Upper lobe of right lung (tissue), 1 donor: Measurements from ENCODE around the gene CNDP1. TPM values are rescaled to one million over a fixed set of nuclear protein-coding genes. Genes with fewer than 3 reads are reported as not detected.

Source experiments
- ATAC-seq: fragments of 200-7000 bp; cut with Tn5 transposase; one replicate; pipeline ENCODE4 v1.9.1; 2020; ENCODE audit warnings: mild to moderate bottlenecking, moderate library complexity
- DNase-seq: peaks from one replicate; pipeline ENCODE4 v3.0.0-alpha.2; 2020
- H3K27ac ChIP-seq: fragments of 200-600 bp; one replicate; pipeline ENCODE4 v1.8.0; 2022
- H3K27me3 ChIP-seq: fragments of 200-600 bp; one replicate; pipeline ENCODE4 v1.8.0; 2022; ENCODE audit warnings: mild to moderate bottlenecking
- H3K36me3 ChIP-seq: fragments of 200-600 bp; one replicate; pipeline ENCODE4 v1.8.0; 2022
- H3K4me1 ChIP-seq: fragments of 200-600 bp; one replicate; pipeline ENCODE4 v1.8.0; 2022
- H3K4me3 ChIP-seq: fragments of 200-600 bp; one replicate; pipeline ENCODE4 v1.8.0; 2022; ENCODE audit warnings: mild to moderate bottlenecking
- H3K9me3 ChIP-seq: fragments of 200-600 bp; one replicate; pipeline ENCODE4 v1.8.0; 2022
- intact Hi-C: fragments of 100-400 bp; cut with DNase I; formaldehyde crosslinking; loops from one replicate; pipeline ENCODE4 v1.11.0; 2022
- total RNA-seq: library from RNA; stranded (reverse); fragmentation: NEBNext Ultra II Directional; extraction: Animal tissue kit (Norgen Biotek cat#: 25700); gene quantifications from one replicate; pipeline ENCODE4 v1.2.1, GENCODE V29; 2021
- TF ChIP-seq, protein P1 (sequence below): fragments of 200-600 bp; IDR thresholded peaks from one replicate; pipeline ENCODE4 v1.8.0; 2022; ENCODE audit warnings: antibody characterized with exemption
- donor health status: DM: no; HTN: yes; CAD: no; lungs with severe emphysema.

The CNDP1 gene
- total RNA-seq, 1 donor from 2014 or later = not detected

DNA sequence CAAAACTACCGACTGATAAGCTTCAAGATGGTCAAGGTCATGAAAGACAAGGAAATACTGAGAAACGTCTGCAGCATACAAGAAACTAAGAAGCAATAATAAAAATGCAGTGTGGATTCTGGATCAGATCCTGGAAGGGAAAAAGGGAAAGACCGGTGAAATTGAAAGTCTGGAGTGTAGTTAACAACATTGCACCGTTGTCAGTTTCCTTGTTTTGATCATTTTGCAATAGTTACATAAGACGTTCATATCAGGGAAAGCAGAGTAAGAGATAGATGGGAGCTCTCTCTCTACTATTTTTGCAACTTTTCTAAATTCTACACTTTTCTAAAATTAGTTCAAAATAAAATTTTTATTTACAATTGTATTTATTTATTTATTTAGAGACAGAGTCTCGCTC lies 48.3 kb downstream of the CNDP1 start:
- no peak for ATAC-seq
- Histone ChIP-seq H3K4me1 (no peaks in the 10 kb centered on the region), H3K36me3 (no peaks in the 10 kb centered on the region), H3K4me3 (no peak overlapping the region), H3K27ac (no peak overlapping the region), H3K9me3 (no peaks in the 10 kb centered on the region), H3K27me3 (peaks cover 12% of the 10 kb centered on the region)
- intact Hi-C loops = no loop called here
- TF ChIP-seq, protein P1, sequence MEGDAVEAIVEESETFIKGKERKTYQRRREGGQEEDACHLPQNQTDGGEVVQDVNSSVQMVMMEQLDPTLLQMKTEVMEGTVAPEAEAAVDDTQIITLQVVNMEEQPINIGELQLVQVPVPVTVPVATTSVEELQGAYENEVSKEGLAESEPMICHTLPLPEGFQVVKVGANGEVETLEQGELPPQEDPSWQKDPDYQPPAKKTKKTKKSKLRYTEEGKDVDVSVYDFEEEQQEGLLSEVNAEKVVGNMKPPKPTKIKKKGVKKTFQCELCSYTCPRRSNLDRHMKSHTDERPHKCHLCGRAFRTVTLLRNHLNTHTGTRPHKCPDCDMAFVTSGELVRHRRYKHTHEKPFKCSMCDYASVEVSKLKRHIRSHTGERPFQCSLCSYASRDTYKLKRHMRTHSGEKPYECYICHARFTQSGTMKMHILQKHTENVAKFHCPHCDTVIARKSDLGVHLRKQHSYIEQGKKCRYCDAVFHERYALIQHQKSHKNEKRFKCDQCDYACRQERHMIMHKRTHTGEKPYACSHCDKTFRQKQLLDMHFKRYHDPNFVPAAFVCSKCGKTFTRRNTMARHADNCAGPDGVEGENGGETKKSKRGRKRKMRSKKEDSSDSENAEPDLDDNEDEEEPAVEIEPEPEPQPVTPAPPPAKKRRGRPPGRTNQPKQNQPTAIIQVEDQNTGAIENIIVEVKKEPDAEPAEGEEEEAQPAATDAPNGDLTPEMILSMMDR = no peak
- no peak for DNase-seq

GRCh38 chr18:74587441-74587840 lies 53.1 kb downstream of the CNDP1 start:
- ATAC-seq (peak; percentile 16), DNase-seq (no peak)
- no peaks in the 10 kb centered on the region for H3K9me3 ChIP-seq
- peaks cover 7% of the 10 kb centered on the region for H3K27me3 ChIP-seq
- H3K36me3 ChIP-seq = no peaks in the 10 kb centered on the region
- intact Hi-C loops = no loop called here
- no peaks in the 10 kb centered on the region for H3K4me1 ChIP-seq
- H3K27ac ChIP-seq = no peak overlapping the region
- no peak overlapping the region for H3K4me3 ChIP-seq
- TF ChIP-seq, protein P1 = no peak

DNA sequence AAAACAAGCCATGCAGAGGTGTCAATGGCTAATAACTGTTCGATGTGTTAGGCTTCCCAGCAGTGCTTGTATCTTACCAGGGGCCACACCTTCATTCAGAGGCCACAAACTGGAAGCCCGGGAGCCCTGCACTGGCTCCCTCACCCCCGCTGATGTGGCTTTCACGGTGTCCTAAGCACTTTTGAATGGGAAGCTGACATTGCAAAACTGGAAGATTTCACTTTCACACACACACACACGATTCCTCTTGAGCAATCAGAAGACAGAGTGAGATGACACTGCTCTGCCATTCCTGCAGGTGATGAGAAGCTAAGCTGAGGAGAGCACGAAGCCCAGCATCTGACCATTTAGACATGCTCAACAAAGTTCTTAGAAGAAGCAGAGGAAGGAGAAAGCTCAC lies 54.7 kb downstream of the CNDP1 start:
- intact Hi-C loops = no loop called here
- Histone ChIP-seq H3K27ac (no peak overlapping the region), H3K4me1 (no peaks in the 10 kb centered on the region), H3K36me3 (no peaks in the 10 kb centered on the region), H3K27me3 (peaks cover 7% of the 10 kb centered on the region), H3K4me3 (no peak overlapping the region), H3K9me3 (no peaks in the 10 kb centered on the region)
- no peak for DNase-seq
- TF ChIP-seq, protein P1 = no peak
- peak; percentile 85 for ATAC-seq

- Histone ChIP-seq H3K4me1 (peaks cover 3% of the 10 kb centered on the region), H3K9me3 (no peaks in the 10 kb centered on the region), H3K36me3 (no peaks in the 10 kb centered on the region), H3K27me3 (peaks cover 5% of the 10 kb centered on the region), H3K4me3 (no peak overlapping the region), H3K27ac (no peak overlapping the region)
- ATAC-seq (peak; percentile 75), DNase-seq (no peak)
- intact Hi-C loops = no loop called here
- TF ChIP-seq, protein P1 = no peak
Measured at GRCh38 chr18:74589811-74590210, 55.5 kb downstream of the CNDP1 start.

DNA sequence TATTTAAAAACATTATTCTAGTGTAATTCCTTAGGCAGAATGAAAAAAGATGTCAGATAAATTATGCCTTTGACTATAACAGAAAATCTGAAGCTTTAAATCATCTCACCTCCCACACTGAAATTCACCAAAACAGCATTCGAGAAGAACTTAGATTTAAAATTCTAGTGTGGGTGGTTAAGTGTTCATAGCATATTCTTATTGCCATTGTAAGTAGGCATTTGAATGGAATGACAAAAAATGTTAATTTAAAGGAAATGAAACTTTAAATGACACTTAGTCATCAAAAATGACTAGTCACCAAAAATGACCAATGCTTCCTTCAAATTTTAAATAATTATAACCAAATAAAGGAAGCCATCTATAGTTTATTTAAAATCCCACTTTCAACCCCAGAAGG lies 56.4 kb downstream of the CNDP1 start:
- intact Hi-C loops = no loop called here
- Histone ChIP-seq H3K4me3 (no peak overlapping the region), H3K4me1 (peaks cover 10% of the 10 kb centered on the region), H3K9me3 (no peaks in the 10 kb centered on the region), H3K27ac (no peak overlapping the region), H3K36me3 (no peaks in the 10 kb centered on the region), H3K27me3 (no peaks in the 10 kb centered on the region)
- no peak for ATAC-seq
- TF ChIP-seq, protein P1 = no peak
- no peak for DNase-seq

DNA sequence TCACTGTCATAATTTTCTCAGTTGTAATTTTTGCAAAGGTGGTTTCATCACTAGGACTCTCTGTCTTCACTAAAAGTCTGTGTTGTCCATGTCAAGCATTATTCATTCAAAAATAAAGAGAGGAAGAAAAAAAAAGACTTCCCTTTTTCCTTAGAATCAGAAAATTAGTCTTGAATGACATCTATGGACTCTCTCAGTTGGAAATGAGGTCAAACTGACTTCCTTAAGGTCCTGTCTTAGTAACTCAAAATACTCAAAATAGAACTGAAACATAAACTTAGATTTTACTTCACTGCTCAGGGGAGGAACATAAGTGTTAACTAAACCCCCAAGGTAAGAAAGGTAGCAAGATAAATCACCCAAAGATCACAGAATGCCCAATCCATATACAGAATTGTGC lies 61.1 kb downstream of the CNDP1 start:
- DNase-seq = no peak
- Histone ChIP-seq H3K27me3 (no peaks in the 10 kb centered on the region), H3K4me1 (peaks cover 35% of the 10 kb centered on the region), H3K9me3 (no peaks in the 10 kb centered on the region), H3K4me3 (no peak overlapping the region), H3K36me3 (no peaks in the 10 kb centered on the region), H3K27ac (peak overlapping the region; percentile 3)
- intact Hi-C loops = no loop called here
- no peak for ATAC-seq
- TF ChIP-seq, protein P1 = no peak
